ENCODE measurements around the gene IL22RA2. TPM values are rescaled to one million over a fixed set of nuclear protein-coding genes. Genes with fewer than 3 reads are reported as not detected.

Gene IL22RA2
- total RNA-seq, 8 experiments from 2014 or later: 0.08 to 0.14 (median 0.14) TPM; not detected in 5

DNA sequence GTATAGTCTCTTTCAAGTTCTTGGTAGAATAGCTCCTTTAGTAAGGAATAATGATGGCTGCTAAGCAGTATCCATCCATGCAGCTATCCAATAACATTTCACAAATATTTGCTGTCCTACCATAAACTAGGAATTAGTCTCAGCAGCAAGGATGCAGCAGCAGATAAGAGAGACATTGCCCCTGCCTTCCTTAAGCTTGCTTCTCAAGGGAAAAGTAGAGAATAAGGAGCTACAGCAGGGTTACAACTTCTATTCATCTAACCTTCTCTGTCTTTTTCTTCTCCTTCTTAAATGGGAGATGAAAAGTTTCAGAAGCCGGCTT lies 2.4 kb downstream of the IL22RA2 start:
- Histone ChIP-seq H3K4me3 (no peak overlapping the region), H3K4me1 (replicated peaks in 1 of 2) (no peaks in the 10 kb centered on the region), H3K27ac (no peak overlapping the region)
- in situ Hi-C loops (cut with MboI; ENCODE audit: low pct_unique_long_range_greater_than_20kb in 2 of 9, low sequenced_read_pairs in 9 of 9, unreplicated experiment in 9 of 9): no loop called here
- 33 to 100% (median 100%) methylated on average over 1 of the region's 1 CpG; no CpG with 5 or more reads in 5 of the 10 experiments for WGBS, 10 experiments
- ATAC-seq (replicated peaks in 6 of 8): no peak

DNA sequence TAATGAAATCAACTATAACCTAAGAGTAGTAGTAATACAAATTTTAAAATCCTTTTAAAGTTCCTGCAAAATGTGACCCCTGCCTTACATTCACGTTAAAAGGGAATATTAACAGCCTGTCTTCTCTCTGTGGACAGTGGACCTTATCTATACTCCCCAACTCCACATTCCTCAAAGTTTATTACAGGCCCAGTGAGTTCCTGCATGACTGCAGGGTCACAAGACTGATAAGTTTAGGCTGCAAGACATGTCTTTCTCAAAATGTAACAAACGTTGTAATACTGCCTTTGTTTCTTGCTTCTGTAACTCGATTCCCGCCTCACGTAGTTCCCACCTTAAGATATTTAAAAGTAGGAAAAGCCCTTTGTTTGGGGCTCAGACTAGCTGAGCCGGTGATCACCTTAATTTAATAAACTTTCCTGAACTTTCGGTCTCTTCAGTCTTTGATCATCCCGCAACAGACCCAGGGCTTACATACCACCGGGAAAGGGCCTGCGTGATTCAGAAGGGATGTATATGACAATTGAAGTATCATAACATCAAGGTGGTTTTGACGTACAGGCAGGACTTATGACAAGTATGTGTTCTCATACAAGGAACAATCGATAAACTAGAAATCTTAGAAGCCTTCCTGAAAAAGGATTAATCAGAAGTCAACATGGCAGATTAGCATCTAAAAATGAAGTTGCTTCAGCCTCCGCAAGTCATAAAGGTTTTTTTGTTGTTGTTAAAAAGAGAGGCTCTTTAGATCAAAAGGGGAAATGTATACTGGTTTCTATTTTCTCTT lies 3.0 kb downstream of the IL22RA2 start:
- H3K4me3 ChIP-seq: no peak overlapping the region
- WGBS, 10 experiments: 10 to 100% (median 89%) methylated on average over 1 to 12 of the region's 13 CpGs
- ATAC-seq (replicated peaks in 6 of 8): no peak
- no peak overlapping the region for H3K27ac ChIP-seq
- H3K4me1 ChIP-seq (replicated peaks in 1 of 2): no peaks in the 10 kb centered on the region
- in situ Hi-C loops (cut with MboI; ENCODE audit: low pct_unique_long_range_greater_than_20kb in 2 of 9, low sequenced_read_pairs in 9 of 9, unreplicated experiment in 9 of 9): no loop called here

DNA sequence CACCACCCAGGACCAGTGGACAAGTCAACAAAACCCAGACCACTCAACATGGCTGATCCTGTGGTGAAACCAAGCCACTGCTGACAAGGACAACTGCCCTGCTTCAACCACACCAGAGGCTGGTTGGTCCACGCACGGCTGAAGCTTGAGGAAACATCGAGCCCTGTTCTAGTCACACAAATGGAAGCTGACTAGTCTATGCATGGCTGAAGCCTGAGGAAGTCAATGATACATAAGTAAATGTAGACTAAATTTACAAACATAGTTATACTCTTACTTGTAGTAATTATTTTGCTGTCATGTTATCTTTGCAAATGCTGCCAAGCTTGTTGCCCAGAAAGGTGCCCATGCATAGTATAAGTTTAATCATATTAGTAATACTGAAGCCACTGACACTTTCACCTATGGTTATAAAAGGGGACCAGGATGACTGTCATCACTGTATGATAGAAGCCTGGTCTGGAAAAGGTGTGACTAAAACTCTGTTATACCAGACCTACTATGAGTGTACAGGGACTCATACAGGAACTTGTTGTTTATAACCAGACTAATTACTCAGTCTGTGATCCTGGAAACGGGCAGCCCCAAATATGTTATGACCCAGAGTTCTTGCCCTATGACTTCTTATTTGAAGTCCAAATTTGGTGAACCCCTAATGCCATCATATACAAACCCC lies 5.6 kb downstream of the IL22RA2 start:
- no peak overlapping the region for H3K4me3 ChIP-seq
- no peak overlapping the region for H3K27ac ChIP-seq
- H3K4me1 ChIP-seq (replicated peaks in 1 of 2): no peaks in the 10 kb centered on the region
- ATAC-seq (replicated peaks in 6 of 8): no peak
- 20 to 100% (median 88%) methylated on average over 1 to 4 of the region's 4 CpGs; no CpG with 5 or more reads in 3 of the 10 experiments for WGBS, 10 experiments
- in situ Hi-C loops (cut with MboI; ENCODE audit: low pct_unique_long_range_greater_than_20kb in 2 of 9, low sequenced_read_pairs in 9 of 9, unreplicated experiment in 9 of 9): no loop called here

DNA sequence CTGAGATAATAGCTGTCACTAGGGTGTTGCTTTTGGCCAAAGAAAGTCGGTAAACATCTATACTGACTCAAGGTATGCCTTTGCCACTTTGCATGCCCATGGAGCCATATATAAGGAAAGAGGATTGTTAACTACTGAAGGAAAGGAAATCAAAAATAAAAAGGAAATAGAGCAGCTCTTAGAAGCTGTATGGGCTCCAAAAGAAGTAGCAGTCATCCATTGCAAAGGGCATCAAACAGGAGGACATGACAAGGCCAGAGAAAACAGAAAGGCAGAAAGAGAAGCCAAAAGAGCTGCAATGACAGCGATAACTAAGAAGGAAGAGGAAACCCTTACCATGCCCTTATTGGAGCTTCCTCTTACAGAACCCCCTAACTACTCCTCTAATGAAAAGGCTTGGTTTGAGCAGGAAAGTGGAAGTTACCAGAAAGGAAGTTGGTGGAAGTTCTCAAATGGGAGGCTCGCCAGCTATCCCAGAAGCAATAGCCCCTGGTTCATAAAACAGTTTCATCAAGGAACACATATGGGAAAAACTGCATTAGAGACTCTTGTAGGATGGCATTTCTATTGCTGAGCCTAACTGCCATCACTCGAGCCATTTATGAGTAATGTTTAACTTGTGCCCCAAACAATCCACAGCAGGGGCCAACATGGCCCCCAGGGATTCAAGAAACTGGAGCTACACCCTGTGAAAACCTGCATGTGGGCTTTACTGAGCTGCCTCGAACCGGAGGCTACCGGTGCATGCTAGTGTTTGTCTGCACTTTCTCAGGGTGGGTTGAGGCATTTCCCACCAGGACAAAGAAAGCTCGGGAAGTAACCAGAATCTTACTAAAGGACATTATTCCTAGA lies 7.0 kb downstream of the IL22RA2 start:
- in situ Hi-C loops (cut with MboI; ENCODE audit: low pct_unique_long_range_greater_than_20kb in 2 of 9, low sequenced_read_pairs in 9 of 9, unreplicated experiment in 9 of 9): no loop called here
- WGBS, 10 experiments: 43 to 100% (median 73%) methylated on average over 3 to 7 of the region's 8 CpGs; no CpG with 5 or more reads in 1 of the 10 experiments
- no peak overlapping the region for H3K4me3 ChIP-seq
- no peaks in the 10 kb centered on the region for H3K4me1 ChIP-seq (replicated peaks in 1 of 2)
- H3K27ac ChIP-seq: no peak overlapping the region
- ATAC-seq (replicated peaks in 6 of 8): no peak

DNA sequence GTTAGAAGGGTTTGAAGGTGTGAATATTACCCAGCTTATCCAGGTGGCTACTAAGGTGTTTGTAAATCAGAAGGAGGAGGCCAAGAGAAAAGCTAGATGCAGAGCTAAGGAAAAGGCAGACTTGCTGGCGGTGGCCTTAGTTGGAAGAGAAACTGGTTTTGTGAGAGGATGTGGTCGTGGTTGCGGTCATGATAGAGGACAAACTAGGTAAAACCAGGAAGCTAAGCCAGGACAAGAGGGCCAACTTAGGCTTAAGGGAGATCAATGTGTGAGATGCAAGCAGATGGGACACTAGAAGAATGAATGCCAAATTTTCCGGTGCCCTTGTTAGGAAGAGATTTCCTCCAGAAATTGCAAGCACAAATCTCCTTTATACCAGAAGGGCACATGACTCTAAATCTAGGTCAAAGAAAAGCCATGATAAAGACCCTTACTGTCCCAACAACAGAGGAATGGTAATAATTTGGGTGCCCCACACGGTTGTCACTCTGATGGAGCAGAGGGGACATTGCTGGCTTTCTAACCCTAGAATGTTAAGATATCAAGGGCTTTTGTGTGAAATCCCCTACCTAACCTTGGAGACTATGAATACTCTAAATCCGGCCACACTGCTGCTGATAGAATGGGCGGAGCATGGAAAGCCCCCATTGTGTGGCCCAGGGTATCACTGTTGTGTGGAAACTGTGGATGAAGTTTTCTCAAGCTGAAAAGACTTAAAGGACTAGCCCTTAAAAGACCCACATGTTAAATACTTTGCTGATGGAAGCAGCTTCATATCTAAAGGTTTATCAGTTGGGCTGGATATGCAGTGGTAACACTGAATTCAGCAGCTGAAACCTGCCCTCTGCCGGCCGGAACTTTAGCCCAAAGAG lies 7.8 kb downstream of the IL22RA2 start:
- in situ Hi-C loops (cut with MboI; ENCODE audit: low pct_unique_long_range_greater_than_20kb in 2 of 9, low sequenced_read_pairs in 9 of 9, unreplicated experiment in 9 of 9): no loop called here
- peak in 1 of 8 experiments; percentile 67 for ATAC-seq (replicated peaks in 6 of 8)
- WGBS, 10 experiments: 30 to 100% (median 90%) methylated on average over 1 to 8 of the region's 9 CpGs
- Histone ChIP-seq H3K4me3 (no peak overlapping the region), H3K27ac (no peak overlapping the region), H3K4me1 (replicated peaks in 1 of 2) (no peaks in the 10 kb centered on the region)

DNA sequence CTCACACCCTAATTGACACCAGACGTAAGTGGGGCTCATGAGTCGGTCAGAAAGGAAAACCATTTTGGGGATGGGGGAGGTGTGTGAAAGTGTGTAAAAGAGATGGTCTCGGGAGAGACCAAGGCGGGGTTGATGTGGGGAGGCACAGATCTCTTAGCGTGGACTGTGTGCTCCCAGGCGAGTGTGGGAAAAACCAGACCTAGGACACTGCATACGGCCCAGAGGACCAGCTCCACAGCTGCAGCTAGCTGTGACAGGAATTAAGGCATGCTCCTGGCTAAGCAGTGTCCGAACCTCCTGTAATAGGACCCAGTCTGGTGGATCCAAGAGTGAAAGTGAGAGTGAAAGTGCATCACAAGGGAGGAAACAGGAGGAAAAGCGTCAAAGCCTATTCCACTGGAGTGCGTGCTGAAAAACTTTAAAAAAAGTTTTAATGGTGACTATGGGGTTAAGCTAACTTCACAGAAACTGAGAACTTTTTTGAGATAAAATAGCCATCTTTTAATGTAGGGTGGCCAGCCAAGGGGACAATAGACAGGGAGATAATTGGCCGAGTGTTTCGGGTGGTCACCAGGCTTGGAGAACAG lies 9.6 kb downstream of the IL22RA2 start:
- Histone ChIP-seq H3K27ac (no peak overlapping the region), H3K4me1 (replicated peaks in 1 of 2) (no peaks in the 10 kb centered on the region), H3K4me3 (no peak overlapping the region)
- WGBS, 10 experiments: 25 to 93% (median 82%) methylated on average over 2 to 11 of the region's 12 CpGs; no CpG with 5 or more reads in 2 of the 10 experiments
- in situ Hi-C loops (cut with MboI; ENCODE audit: low pct_unique_long_range_greater_than_20kb in 2 of 9, low sequenced_read_pairs in 9 of 9, unreplicated experiment in 9 of 9): no loop called here
- ATAC-seq (replicated peaks in 6 of 8): no peak

DNA sequence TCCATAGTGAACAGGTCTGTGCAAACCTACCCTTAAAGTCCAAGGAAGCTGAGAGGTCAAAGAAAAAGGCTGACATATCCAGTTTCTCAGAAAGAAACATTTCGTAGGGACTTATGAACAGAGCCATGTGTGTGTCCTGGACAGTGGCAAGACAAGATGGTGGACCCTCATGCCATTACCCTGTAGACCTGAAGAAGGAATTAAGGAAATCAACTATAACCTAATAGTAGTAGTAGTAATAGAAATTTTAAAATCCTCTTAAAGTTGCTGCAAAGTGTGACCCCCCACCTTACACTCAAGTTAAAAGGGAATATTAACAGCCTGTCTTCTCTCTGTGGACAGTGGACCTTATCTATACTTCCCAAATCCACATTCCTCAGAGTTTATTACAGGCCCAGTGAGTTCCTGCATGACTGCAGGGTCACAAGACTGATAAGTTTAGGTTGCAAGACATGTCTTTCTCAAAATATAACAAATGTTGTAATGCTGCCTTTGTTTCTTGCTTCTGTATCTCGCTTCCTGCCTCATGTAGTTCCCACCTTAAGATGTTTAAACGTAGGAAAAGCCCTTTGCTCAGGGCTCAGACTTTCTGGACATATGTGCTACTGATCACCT lies 10.6 kb downstream of the IL22RA2 start:
- in situ Hi-C loops (cut with MboI; ENCODE audit: low pct_unique_long_range_greater_than_20kb in 2 of 9, low sequenced_read_pairs in 9 of 9, unreplicated experiment in 9 of 9): no loop called here
- WGBS, 10 experiments: 20 to 83% (median 50%) methylated on average over 1 to 3 of the region's 3 CpGs; no CpG with 5 or more reads in 1 of the 10 experiments
- no peak for ATAC-seq (replicated peaks in 6 of 8)
- no peaks in the 10 kb centered on the region for H3K4me1 ChIP-seq (replicated peaks in 1 of 2)
- H3K27ac ChIP-seq: no peak overlapping the region
- no peak overlapping the region for H3K4me3 ChIP-seq

DNA sequence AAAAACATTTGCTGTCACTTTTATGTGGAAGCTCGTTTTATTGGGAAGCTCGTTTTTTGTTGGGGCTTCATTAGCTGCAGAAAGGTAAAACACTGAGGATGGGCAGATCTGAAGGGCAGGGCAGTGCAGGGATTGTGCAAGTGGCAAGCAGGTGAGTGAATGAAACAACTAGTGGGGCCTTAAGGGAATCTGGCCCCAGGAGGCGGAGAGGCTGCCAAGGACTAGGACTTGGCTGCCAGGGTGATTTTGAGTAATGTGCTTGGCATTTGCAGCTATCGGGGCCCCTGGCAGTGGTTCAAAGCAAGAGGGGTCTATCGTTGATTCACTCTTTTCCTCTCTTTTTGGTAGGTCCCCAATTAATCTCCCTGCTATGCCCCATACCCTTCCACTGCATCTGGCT lies 11.5 kb downstream of the IL22RA2 start:
- 0 to 82% (median 50%) methylated on average over 2 to 4 of the region's 5 CpGs; no CpG with 5 or more reads in 3 of the 10 experiments for WGBS, 10 experiments
- H3K4me3 ChIP-seq: no peak overlapping the region
- no peak overlapping the region for H3K27ac ChIP-seq
- in situ Hi-C loops (cut with MboI; ENCODE audit: low pct_unique_long_range_greater_than_20kb in 2 of 9, low sequenced_read_pairs in 9 of 9, unreplicated experiment in 9 of 9): no loop called here
- no peaks in the 10 kb centered on the region for H3K4me1 ChIP-seq (replicated peaks in 1 of 2)
- ATAC-seq (replicated peaks in 6 of 8): no peak

DNA sequence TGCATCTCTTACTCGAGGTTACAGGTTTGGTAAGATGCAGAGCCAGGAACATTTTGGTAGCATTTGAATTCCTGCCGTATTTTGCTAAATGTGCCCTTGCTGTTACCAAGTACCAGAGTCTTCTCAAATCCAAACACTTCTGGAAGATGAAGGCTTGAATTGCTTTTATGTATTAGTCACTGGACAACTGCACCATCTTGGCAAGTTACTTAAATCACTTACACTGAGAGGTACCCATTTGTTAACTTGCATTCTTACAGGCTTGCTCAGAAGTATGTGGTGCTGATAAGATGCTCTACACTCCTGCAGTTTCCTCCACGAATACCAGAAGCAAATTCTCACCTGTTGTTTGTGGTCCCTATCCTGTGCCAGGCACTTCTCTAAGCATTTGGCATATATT lies 12.7 kb downstream of the IL22RA2 start:
- Histone ChIP-seq H3K4me1 (replicated peaks in 1 of 2) (no peaks in the 10 kb centered on the region), H3K27ac (no peak overlapping the region), H3K4me3 (no peak overlapping the region)
- ATAC-seq (replicated peaks in 6 of 8): no peak
- in situ Hi-C loops (cut with MboI; ENCODE audit: low pct_unique_long_range_greater_than_20kb in 2 of 9, low sequenced_read_pairs in 9 of 9, unreplicated experiment in 9 of 9): no loop called here
- WGBS, 10 experiments: 14 to 81% (median 58%) methylated on average over 1 to 3 of the region's 3 CpGs; no CpG with 5 or more reads in 2 of the 10 experiments

DNA sequence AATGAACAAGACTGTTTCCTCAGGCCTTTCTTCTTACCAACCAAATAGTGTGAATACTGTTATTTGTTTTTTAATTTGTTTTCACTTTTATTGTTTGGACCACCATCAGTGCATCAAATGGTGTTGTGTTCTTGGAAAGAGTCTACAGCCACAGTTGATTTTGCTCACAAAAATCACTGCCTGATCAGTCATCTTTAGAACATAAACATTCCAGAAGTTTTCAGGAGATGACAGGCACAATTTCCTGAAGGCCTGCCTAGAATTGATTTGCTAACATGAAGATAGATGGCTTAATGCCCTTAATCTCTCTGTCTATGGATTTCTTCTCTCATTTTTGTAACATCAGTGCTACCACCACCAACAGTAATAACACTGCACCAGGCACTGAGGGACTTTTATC lies 13.5 kb downstream of the IL22RA2 start:
- in situ Hi-C loops (cut with MboI; ENCODE audit: low pct_unique_long_range_greater_than_20kb in 2 of 9, low sequenced_read_pairs in 9 of 9, unreplicated experiment in 9 of 9): no loop called here
- no peak for ATAC-seq (replicated peaks in 6 of 8)
- Histone ChIP-seq H3K27ac (no peak overlapping the region), H3K4me3 (no peak overlapping the region), H3K4me1 (replicated peaks in 1 of 2) (no peaks in the 10 kb centered on the region)

DNA sequence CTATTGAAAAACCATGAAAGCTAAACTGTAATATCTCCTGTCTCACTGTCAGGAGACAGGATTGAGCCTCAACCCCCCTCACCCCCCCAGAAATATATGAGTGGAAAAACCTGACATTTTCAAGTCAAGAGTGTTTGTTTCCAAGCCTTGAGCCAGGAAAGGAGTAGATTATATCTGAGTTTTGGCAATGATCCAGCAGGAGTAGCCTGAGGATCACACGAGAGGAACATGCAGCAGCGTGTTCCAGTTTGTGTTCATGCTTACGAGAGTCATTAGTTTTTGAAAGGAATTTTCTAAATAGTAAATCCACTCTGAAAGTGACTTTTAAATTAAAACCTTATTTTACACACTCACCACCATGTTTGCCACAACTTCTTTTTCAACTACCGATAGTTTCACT lies 15.8 kb downstream of the IL22RA2 start:
- H3K27ac ChIP-seq: no peak overlapping the region

DNA sequence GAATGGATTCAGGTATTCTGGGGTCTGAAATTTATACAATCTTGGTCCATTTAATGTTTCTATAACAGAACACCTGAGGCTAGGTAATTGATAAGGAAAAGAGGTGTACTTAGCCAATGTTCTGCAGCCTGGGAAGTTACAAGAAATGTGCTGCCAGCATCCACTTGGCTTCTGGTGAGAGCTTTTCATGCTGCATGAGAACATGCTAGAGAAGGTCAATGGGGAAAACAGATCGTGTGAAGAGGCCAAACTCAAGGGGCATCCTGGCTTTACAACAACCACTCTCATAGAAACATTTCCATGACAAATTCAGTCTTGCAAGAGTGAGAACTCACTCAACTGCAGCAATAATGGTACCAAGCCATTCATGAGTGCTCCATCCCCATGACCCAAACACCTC lies 16.8 kb downstream of the IL22RA2 start:
- H3K4me3 ChIP-seq: no peak overlapping the region
- no peak overlapping the region for H3K27ac ChIP-seq
- in situ Hi-C loops (cut with MboI; ENCODE audit: low pct_unique_long_range_greater_than_20kb in 2 of 9, low sequenced_read_pairs in 9 of 9, unreplicated experiment in 9 of 9): no loop called here
- H3K4me1 ChIP-seq (replicated peaks in 1 of 2): no peaks in the 10 kb centered on the region
- ATAC-seq (replicated peaks in 6 of 8): no peak
- WGBS, 10 experiments: 29 to 85% (median 67%) methylated on average over 1 of the region's 1 CpG; no CpG with 5 or more reads in 5 of the 10 experiments

More for the DNA sequence above, 15.8 kb downstream of the IL22RA2 start:
- no peaks in the 10 kb centered on the region for H3K4me1 ChIP-seq (replicated peaks in 1 of 2)
- peak in 1 of 8 experiments; percentile 27 for ATAC-seq (replicated peaks in 6 of 8)
- no peak overlapping the region for H3K4me3 ChIP-seq
- in situ Hi-C loops (cut with MboI; ENCODE audit: low pct_unique_long_range_greater_than_20kb in 2 of 9, low sequenced_read_pairs in 9 of 9, unreplicated experiment in 9 of 9): no loop called here
- 4 to 100% (median 89%) methylated on average over 1 to 4 of the region's 4 CpGs; no CpG with 5 or more reads in 2 of the 10 experiments for WGBS, 10 experiments

Data from motor neuron (in vitro differentiated cells).